Stomach (tissue), 4 donors: ENCODE data around the gene ROBO1.

Experiments used
- EP300 ChIP-seq: sonication (generic); formaldehyde crosslinking; IDR thresholded peaks from one replicate; pipeline ENCODE4 v1.6.1; 2017; ENCODE audit warnings: antibody characterized with exemption
- POLR2A ChIP-seq, 4 donors: fragments of 450-650 bp; IDR thresholded peaks; one replicate each; pipeline ENCODE4 v1.6.1; 2016; ENCODE audit warnings: antibody characterized with exemption in 4 of 4, control low read depth in 2 of 4, mild to moderate bottlenecking in 1 of 4, moderate library complexity in 1 of 4
- POLR2AphosphoS5 ChIP-seq, 3 donors: sonication (generic); formaldehyde crosslinking; IDR thresholded peaks; one replicate each; pipeline ENCODE4 v1.6.1; 2016; ENCODE audit warnings: antibody characterized with exemption in 3 of 3
- TF ChIP-seq, protein P1 (sequence below), 7 experiments: fragments of 450-650 bp in 4 of 7; fragments of 200-600 bp in 3 of 7; sonication (generic) in 3 of 7; IDR thresholded peaks; one replicate each; pipeline ENCODE4 v1.5.1; 2016 to 2019; ENCODE audit warnings: antibody characterized with exemption in 7 of 7, control low read depth in 2 of 7, mild to moderate bottlenecking in 1 of 7

- TF ChIP-seq, protein P1, sequence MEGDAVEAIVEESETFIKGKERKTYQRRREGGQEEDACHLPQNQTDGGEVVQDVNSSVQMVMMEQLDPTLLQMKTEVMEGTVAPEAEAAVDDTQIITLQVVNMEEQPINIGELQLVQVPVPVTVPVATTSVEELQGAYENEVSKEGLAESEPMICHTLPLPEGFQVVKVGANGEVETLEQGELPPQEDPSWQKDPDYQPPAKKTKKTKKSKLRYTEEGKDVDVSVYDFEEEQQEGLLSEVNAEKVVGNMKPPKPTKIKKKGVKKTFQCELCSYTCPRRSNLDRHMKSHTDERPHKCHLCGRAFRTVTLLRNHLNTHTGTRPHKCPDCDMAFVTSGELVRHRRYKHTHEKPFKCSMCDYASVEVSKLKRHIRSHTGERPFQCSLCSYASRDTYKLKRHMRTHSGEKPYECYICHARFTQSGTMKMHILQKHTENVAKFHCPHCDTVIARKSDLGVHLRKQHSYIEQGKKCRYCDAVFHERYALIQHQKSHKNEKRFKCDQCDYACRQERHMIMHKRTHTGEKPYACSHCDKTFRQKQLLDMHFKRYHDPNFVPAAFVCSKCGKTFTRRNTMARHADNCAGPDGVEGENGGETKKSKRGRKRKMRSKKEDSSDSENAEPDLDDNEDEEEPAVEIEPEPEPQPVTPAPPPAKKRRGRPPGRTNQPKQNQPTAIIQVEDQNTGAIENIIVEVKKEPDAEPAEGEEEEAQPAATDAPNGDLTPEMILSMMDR (IDR thresholded peaks at IDR 0.05): no peak
- no peak for TF ChIP-seq POLR2AphosphoS5 (IDR thresholded peaks at IDR 0.05)
- no peak for TF ChIP-seq POLR2A (IDR thresholded peaks at IDR 0.05)
- TF ChIP-seq EP300: no peak
Measured at GRCh38 chr3:78724859-78725258, 1042.9 kb downstream of the ROBO1 start.
